PFSK-1 (cell line): ENCODE results near the gene COMMD9.

Experiments
- FOXP2 ChIP-seq: optimal IDR thresholded peaks from 2 replicates; pipeline ENCODE3; 2011; ENCODE audit warnings: borderline replicate concordance, control low read depth, inconsistent platforms; ENCODE audit not compliant: insufficient read depth; ENCODE audit errors: extremely low read length, extremely low read depth
- POLR2AphosphoS5 ChIP-seq: IDR thresholded peaks from 2 replicates; pipeline ENCODE4 v1.6.1; 2012; ENCODE audit warnings: low read depth, mild to moderate bottlenecking, control low read depth, low read length, moderate library complexity
- REST ChIP-seq, 2 experiments: IDR thresholded peaks; 2 replicates each; pipeline versions ENCODE4 v1.6.1 to v1.8.0; 2011 to 2012; ENCODE audit warnings: low read depth in 2 of 2, low read length in 2 of 2, control low read depth in 1 of 2, inconsistent platforms in 1 of 2, mild to moderate bottlenecking in 1 of 2, moderate library complexity in 1 of 2; ENCODE audit not compliant: insufficient read depth in 1 of 2
- SIN3A ChIP-seq: IDR thresholded peaks from 2 replicates; pipeline ENCODE4 v1.6.1; 2012; ENCODE audit warnings: mild to moderate bottlenecking, low read length, moderate library complexity, borderline replicate concordance; ENCODE audit not compliant: insufficient read depth
- TAF1 ChIP-seq: IDR thresholded peaks from 2 replicates; pipeline ENCODE4 v1.6.1; 2012; ENCODE audit warnings: low read length, control low read depth, borderline replicate concordance; ENCODE audit not compliant: insufficient read depth

- TF ChIP-seq POLR2AphosphoS5 (no peak), REST (IDR thresholded peaks at IDR 0.05; ENCODE audit: insufficient read depth in 1 of 2, low read depth in 2 of 2, low read length in 2 of 2) (no peak), TAF1 (no peak), SIN3A (no peak), FOXP2 (no peak)
Measured at GRCh38 chr11:36316049-36316448, 26.8 kb upstream of the COMMD9 start.
